GM21526 (cell line): ENCODE results near the gene PIK3CD.
"Not testable (repeated sequence)": the region's sequence is repeated elsewhere in the genome, so short reads cannot be mapped to it uniquely, and the experiment has no call there.

Source experiments
- ATAC-seq: cut with Tn5 transposase; IDR thresholded peaks from one replicate; pipeline ENCODE4 v1.9.1; 2021; ENCODE audit warnings: moderate library complexity; ENCODE audit not compliant: unreplicated experiment, low FRiP score

Gene PIK3CD

DNA sequence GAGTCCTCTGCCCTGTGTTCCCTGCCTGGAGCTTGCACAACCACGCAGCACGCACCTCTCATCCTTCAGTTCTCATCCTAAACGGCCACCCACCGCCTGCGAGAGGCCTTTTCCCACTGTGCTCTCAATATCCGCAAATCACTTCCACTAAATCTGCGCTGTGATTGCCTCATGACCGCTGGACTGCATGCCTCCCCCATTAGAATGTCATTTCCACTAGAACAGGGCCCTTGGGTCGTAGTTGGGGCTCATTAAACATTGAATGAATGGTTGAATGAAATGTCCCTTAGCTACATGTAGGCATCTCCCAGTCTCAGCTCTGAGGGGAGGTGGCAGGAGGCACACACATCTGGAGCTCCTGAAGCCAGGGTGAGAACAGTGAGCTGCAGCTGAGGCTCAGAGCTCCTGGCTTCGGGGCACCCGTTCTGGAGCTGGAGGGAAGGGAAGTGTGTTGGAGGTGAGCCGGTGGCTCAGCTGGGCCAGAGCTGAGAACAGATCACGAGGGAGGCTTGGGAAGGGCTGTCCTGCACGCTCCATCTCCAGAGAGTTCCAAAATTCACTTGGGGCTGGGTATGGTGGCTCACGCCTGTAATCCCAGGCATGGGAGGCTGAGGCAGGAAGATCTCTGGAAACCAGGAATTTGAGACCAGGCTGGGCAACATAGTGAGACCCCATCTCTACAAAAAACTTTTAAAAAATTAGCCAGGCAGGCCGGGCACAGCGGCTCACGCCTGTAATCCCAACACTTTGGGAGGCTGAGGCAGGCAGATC is 32.4 kb upstream of the PIK3CD start:
- ATAC-seq: no peak

- ATAC-seq: no peak
Observed at GRCh38 chr1:9621032-9621431, 30.5 kb upstream of the PIK3CD start.

GRCh38 chr1:9624081-9624480 is 27.4 kb upstream of the PIK3CD start:
- ATAC-seq: no peak

- not testable (repeated sequence) for ATAC-seq
Observed at GRCh38 chr1:9625030-9625429, 26.5 kb upstream of the PIK3CD start.

DNA sequence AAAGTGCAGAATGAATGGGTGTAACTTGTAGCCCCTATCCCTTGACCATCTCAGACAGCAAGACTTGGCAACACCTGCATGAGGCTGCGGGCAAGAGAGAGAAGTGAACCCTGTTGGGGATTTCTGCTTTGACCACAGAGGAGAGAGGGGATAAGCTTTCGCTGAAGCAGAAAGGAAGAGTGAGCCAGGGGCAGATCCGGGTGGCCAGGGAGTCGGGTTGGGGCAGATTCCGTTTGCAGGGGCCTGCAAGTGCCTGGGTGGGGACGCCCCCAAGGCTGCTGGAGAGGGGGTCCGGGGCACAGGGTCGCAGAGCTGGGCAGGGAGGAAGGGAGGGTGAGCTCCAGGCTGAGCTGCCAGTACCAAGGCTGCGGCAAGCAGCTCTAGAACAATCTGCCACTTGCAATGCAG is 25.3 kb upstream of the PIK3CD start:
- ATAC-seq: no peak

DNA sequence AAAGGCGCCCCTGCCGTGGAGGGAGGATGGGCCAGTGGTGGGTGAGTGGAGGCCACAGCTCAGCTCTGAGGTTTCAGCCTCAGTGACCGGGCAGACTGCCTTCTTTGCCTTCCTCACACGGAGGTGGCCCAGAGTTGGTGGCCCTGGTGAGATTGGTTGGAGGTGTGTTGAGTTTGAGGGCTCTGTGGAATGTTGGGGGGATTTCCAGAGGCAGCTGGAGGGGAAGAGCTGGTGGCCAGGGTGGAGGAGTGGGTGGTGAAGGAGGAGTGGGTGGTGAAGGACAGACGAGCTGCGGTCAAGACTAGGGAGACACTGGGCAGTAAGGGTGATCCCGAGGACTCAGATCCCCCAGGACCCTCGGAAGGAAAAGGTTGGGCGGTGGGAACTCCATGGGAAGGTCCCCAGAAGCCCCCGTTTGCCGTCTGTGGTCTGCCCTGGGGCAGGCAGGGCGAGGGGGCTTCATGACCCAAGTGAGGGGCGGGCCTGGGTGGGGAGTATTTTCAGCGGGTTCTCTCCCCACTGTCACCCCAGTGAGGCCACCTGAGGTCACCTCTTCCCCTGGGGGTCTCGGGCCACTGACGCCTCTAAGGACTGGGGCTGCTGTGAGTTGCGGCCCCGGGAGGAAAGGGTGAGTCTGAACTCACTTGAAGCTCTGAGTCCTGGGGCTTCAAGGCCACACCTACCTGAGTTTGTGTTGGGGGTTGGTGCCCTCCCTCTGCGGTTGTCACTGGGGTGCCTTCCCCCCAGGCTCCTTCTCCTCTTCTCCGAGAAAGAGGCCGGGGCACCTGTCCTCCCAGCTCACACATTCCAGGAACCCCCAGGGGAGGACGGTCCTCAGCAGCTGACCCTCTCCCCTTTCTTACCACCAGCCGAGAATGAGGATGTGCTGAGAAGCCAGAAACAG is 22.7 kb upstream of the PIK3CD start:
- no peak for ATAC-seq

DNA sequence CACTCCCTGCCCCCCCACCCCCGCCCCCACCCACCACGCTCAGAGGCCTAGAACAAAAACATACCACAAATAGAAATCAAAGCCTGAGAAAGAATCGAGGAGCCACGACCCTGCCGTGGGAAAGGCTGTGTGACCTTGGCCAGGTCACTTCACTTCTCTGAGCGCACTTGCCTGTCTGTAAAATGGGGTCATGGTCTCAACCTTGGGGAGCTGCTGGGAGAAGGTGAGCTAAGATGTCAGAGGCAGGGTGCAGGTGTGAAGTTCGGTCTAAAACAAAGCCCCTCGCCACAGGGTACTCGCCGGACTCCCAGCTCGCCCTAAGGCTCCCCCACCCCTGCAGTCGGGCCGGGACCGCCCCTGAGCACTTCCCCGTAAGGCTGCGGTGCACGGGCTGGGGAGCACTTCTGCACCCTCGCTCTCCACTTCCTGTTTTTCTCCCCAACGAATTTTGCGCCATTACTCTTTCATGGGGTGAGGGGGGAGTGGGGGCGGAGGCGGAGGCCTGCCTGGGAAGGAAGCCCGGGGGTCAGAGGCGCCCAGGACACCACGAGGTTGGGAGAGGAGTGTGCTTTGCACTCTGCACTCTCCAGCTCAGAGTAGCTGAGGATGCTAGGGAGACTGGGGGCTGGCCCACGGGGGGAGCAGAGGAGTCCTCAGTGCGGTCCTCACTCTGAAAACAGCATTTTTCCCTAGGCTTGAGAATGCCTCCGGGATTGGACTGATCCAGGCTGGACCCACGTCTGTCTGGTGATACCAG is 21.9 kb upstream of the PIK3CD start:
- ATAC-seq: no peak

GRCh38 chr1:9630331-9631111 is 21.0 kb upstream of the PIK3CD start:
- no peak for ATAC-seq

DNA sequence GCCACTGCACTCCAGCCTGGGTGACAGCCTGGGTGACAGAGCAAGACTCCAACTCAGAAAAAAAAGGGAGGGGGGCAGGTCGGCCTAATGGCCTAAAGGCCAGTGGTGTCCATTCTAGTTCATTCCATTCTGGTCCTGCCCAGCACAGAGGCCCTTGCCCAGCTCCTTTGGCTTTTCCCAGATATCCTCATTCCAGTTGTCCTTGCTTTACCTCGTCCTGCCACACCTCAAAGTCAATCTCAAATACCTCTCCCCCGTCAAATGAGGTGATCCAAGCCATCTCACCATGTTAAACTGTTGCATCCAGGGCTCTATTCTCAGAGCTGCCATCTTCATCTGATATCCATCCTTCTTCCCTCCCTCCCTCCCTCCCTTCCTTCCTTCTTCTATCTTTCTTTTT is 19.9 kb upstream of the PIK3CD start:
- ATAC-seq: no peak

- ATAC-seq: no peak
Observed at GRCh38 chr1:9633493-9633892, 18.0 kb upstream of the PIK3CD start.

- no peak for ATAC-seq
Observed at GRCh38 chr1:9634582-9634981, 16.9 kb upstream of the PIK3CD start.

GRCh38 chr1:9639227-9639626 is 12.3 kb upstream of the PIK3CD start:
- ATAC-seq: no peak

GRCh38 chr1:9643351-9644256 is 7.9 kb upstream of the PIK3CD start:
- no peak for ATAC-seq

- no peak for ATAC-seq
Observed at GRCh38 chr1:9646037-9646436, 5.5 kb upstream of the PIK3CD start.

DNA sequence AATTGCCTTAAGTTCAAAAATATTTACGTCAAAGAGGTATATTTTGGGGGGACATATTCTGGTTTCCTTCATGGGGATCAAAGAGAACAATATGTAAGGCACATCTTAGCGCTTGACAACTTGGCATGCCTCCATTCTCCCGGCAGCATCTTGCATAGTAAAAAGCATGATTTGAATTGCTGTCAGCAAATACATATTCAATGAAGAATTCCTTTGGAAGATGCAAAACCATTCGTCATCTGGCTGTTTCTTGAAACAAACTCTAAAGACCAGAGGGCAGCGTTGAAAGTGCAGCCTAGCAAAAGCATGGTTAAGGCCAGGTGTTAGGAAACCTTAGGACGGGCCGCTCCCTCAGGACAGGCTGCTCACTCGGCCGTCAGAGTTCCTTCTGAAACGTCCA is 3.4 kb upstream of the PIK3CD start:
- no peak for ATAC-seq

DNA sequence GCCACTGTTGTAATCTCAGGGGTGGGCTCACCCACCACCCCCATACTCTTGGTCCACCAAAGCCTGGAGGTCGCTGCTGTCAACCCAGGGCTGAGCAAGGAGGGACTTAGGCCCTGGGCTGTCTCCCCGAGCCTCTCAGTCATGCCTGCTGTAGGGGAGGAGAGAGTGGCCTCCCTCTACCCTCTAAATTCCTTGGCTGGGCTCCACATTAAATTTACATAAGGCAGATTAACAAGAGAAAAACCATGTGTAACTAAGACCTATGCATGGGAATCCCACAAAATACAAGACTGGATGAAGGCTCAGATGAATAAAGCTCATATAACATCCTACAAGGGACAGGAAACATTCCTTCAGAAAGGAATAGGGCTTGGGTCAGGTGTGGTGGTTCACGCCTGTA is 1.8 kb upstream of the PIK3CD start:
- no peak for ATAC-seq

- no peak for ATAC-seq
Observed at GRCh38 chr1:9651220-9651564, 339 bp upstream of the PIK3CD start.

DNA sequence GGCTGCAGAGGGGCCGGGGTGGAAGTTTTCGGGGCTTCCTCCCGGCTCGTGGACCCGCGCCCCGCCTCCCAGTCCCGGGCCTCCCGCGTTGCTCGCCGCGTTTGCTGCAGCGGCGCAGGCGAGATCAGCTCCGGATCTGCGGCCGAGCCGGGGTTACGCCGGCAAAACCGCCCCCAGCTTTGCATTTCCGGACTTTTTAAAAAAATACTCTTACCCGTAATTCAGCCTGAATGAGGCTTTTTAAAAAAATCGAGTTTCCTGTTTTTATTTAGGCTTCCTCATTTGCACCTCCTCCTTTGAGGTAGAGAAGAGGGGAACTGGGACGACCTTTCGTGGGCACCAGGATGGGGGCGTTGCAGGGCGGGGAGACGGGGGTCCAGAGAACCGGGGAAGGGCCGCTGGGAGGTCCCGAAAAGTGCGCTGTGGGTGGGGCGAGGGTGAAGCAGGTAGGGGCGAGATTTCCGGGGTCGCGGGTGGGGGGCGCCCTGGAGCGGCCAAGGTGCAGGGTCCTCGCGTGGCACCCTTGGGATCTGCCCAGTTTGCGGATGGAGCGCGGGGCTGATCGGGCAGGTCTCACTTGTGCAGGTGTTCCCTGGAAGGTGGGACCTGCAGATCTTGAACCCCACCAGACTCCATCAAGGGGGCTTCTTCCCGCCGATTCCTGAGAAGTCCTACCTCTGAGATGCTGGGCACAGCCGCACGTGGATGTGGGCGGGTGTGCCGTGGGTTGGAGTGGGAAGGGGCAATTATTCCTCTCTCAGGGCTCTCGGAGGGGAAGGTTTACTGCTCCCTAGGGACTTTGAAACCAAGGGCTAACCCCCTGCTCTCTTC is 1.1 kb downstream of the PIK3CD start:
- no peak for ATAC-seq

- no peak for ATAC-seq
Observed at GRCh38 chr1:9653210-9653490, 1.6 kb downstream of the PIK3CD start.
